ENCODE results near the gene SH2D6. TPM values are rescaled to one million over a fixed set of nuclear protein-coding genes. Genes with fewer than 3 reads are reported as not detected.

Gene SH2D6
- polyA plus RNA-seq, 2 of the 4 experiments (the other 2 are of a cell fraction) = 1.4 to 1.8 TPM

- no peak for TF ChIP-seq ATOH8 (CRISPR knock-in tag; IDR thresholded peaks at IDR 0.05; ENCODE audit: low read depth)
- no peak for TF ChIP-seq RFX5 (IDR thresholded peaks at IDR 0.05)
- TF ChIP-seq MAFK (IDR thresholded peaks at IDR 0.05; ENCODE audit: partially characterized antibody) = no peak
- no peak for TF ChIP-seq CTCF (IDR thresholded peaks at IDR 0.05)
These were observed 13.2 kb downstream of the SH2D6 start (continued) for GRCh38 chr2:85431570-85432205.

GRCh38 chr2:85433511-85434089 lies 15.1 kb downstream of the SH2D6 start:
- no peak for TF ChIP-seq HES2 (IDR thresholded peaks at IDR 0.05)
- TF ChIP-seq JUN (IDR thresholded peaks at IDR 0.05) = no peak; a peak in 1 of 5 replicates
- no peak for TF ChIP-seq EHF (CRISPR knock-in tag; IDR thresholded peaks at IDR 0.05)
- no peak for TF ChIP-seq CBX2 (IDR thresholded peaks at IDR 0.05; ENCODE audit: borderline replicate concordance, low read depth)
- H3K4me1 ChIP-seq = peaks cover 80% of the 10 kb centered on the region
- WGBS (ENCODE audit: missing lambda C conversion rate) = 50% methylated on average over 5 of the region's 6 CpGs
- ChIA-PET POLR2A (interaction anchor here (3.5 kb wide), 1 partner anchor 106 kb away, joined by 31 read pairs; the partner anchor contains the start of gene MAT2A), CTCF (interaction anchor here (0.6 to 41.9 kb wide), 8 partner anchors 8 to 374 kb away, joined by 3 to 1185 read pairs (median 5); partner anchors contain the start of genes GGCX, MAT2A and SH2D6)
- DNase-seq (ENCODE audit: low read depth in 1 of 2, low spot score in 1 of 2) (peak in 1 of 2 experiments; percentile 55), FAIRE-seq (no peak), ATAC-seq (peak; percentile 21 to 46; a peak in 5 of 6 replicates)
- no peaks in the 10 kb centered on the region for H3K9me3 ChIP-seq
- peak overlapping the region; percentile 38 for H3K4me2 ChIP-seq
- H3K27ac ChIP-seq = peak overlapping the region; percentile 91 to 95
- H3K4me3 ChIP-seq = no peak overlapping the region

- ATAC-seq = no peak
- POLR2A ChIA-PET = interaction anchor here (0.7 to 3.5 kb wide), 3 partner anchors 13 to 105 kb away, joined by 5 to 31 read pairs (median 6); partner anchors contain the start of gene MAT2A
- peak overlapping the region; percentile 91 to 95 for H3K27ac ChIP-seq
- peaks cover 85% of the 10 kb centered on the region for H3K4me1 ChIP-seq
- CTCF ChIA-PET = interaction anchor here (1.5 to 41.9 kb wide), 5 partner anchors 13 to 111 kb away, joined by 3 to 1185 read pairs (median 5); partner anchors contain the start of genes GGCX, MAT2A and SH2D6
- no peak for TF ChIP-seq ATOH8 (CRISPR knock-in tag; IDR thresholded peaks at IDR 0.05; ENCODE audit: low read depth)
- TF ChIP-seq CHD4 (IDR thresholded peaks at IDR 0.05; ENCODE audit: borderline replicate concordance) = no peak
- TF ChIP-seq NR3C1 (IDR thresholded peaks at IDR 0.05) = no peak
- TF ChIP-seq EHMT2 (IDR thresholded peaks at IDR 0.05; ENCODE audit: low read depth) = no peak
- TF ChIP-seq SMC3 (IDR thresholded peaks at IDR 0.05) = no peak
- no peak for TF ChIP-seq HMGXB4 (CRISPR knock-in tag; IDR thresholded peaks at IDR 0.05; ENCODE audit: borderline replicate concordance)
- no peak overlapping the region for H3K4me3 ChIP-seq
- peak overlapping the region; percentile 38; the same call in 1 of the 3 replicates for H3K4me2 ChIP-seq
- 87% methylated on average over 5 of the region's 8 CpGs for WGBS (ENCODE audit: missing lambda C conversion rate)
- H3K9me3 ChIP-seq = no peaks in the 10 kb centered on the region
- no peak for FAIRE-seq
- no peak for DNase-seq (ENCODE audit: low read depth in 1 of 2, low spot score in 1 of 2)
These were observed 16.2 kb downstream of the SH2D6 start for GRCh38 chr2:85434696-85435095.
